CD14-positive monocyte (primary cell): ENCODE results near the gene OR51S1. TPM values are rescaled to one million over a fixed set of nuclear protein-coding genes. Genes with fewer than 3 reads are reported as not detected.
A peak's percentile ranks its signal among the peaks of the same experiment; 100 is the strongest.

Source experiments
- DNase-seq, 3 donors: peaks; one replicate each; pipeline ENCODE4 v3.0.0-alpha.2; 2011 to 2022
- H2AFZ ChIP-seq: 2 replicates; pipeline ENCODE4 v1.6.0; 2012; ENCODE audit warnings: mild to moderate bottlenecking, low read depth, low read length, inconsistent platforms; ENCODE audit not compliant: insufficient read depth, poor library complexity, severe bottlenecking
- H3K27ac ChIP-seq, 2 donors: 1 replicate in 1 of 2; 2 replicates in 1 of 2; pipeline ENCODE4 v1.5.1; 2012 to 2013; ENCODE audit warnings: low read length in 2 of 2, control low read depth in 1 of 2, inconsistent platforms in 1 of 2, low read depth in 1 of 2, mild to moderate bottlenecking in 1 of 2
- H3K27me3 ChIP-seq, 2 donors: one replicate each; pipeline versions ENCODE4 v1.6.0 to v1.6.1; 2011 to 2013; ENCODE audit warnings: low read length in 2 of 2; ENCODE audit not compliant: control insufficient read depth in 2 of 2, insufficient read depth in 2 of 2
- H3K36me3 ChIP-seq, 2 donors: replicated peaks in 1 of 2; 1 replicate in 1 of 2; 2 replicates in 1 of 2; pipeline versions ENCODE4 v1.5.1 to v1.6.1; 2012 to 2013; ENCODE audit warnings: low read length in 2 of 2, control low read depth in 1 of 2, inconsistent platforms in 1 of 2, mild to moderate bottlenecking in 1 of 2; ENCODE audit not compliant: insufficient read depth in 2 of 2, control insufficient read depth in 1 of 2
- H3K4me1 ChIP-seq, 2 donors: 1 replicate in 1 of 2; 2 replicates in 1 of 2; pipeline versions ENCODE4 v1.5.1 to v1.6.1; 2012 to 2013; ENCODE audit warnings: low read length in 2 of 2, control low read depth in 1 of 2, inconsistent platforms in 1 of 2, mild to moderate bottlenecking in 1 of 2, moderate library complexity in 1 of 2; ENCODE audit not compliant: insufficient read depth in 2 of 2, control insufficient read depth in 1 of 2
- H3K4me2 ChIP-seq: replicated peaks from 2 replicates; pipeline ENCODE3; 2012; ENCODE audit warnings: low read length, moderate library complexity, mild to moderate bottlenecking; ENCODE audit not compliant: poor library complexity, severe bottlenecking; ENCODE audit errors: extremely low read depth
- H3K4me3 ChIP-seq, 3 experiments: fragments of 200-600 bp in 1 of 3; sonication (generic) in 1 of 3; replicated peaks in 1 of 3; 1 replicate in 2 of 3; 2 replicates in 1 of 3; pipeline ENCODE4 v1.5.1; 2011 to 2013; ENCODE audit warnings: low read length in 3 of 3, mild to moderate bottlenecking in 3 of 3, control low read depth in 2 of 3, low read depth in 2 of 3, inconsistent platforms in 1 of 3, moderate library complexity in 1 of 3
- H3K79me2 ChIP-seq: 2 replicates; pipeline ENCODE4 v1.6.0; 2012; ENCODE audit warnings: mild to moderate bottlenecking, control low read depth, inconsistent platforms, low read length, moderate library complexity; ENCODE audit not compliant: insufficient read depth
- H3K9ac ChIP-seq: 2 replicates; pipeline ENCODE4 v1.6.0; 2017; ENCODE audit warnings: low read length, mild to moderate bottlenecking; ENCODE audit not compliant: insufficient read depth, poor library complexity, severe bottlenecking
- H3K9me3 ChIP-seq, 2 donors: replicated peaks in 1 of 2; 1 replicate in 1 of 2; 2 replicates in 1 of 2; pipeline versions ENCODE4 v1.5.1 to v1.6.1; 2012 to 2013; ENCODE audit warnings: low read length in 2 of 2, control low read depth in 1 of 2; ENCODE audit not compliant: control insufficient read depth in 1 of 2, insufficient read depth in 1 of 2
- H4K20me1 ChIP-seq: 2 replicates; pipeline ENCODE4 v1.6.0; 2012; ENCODE audit warnings: mild to moderate bottlenecking, low read length, control low read depth, moderate library complexity; ENCODE audit not compliant: insufficient read depth
- H3K27ac Mint-ChIP-seq, 7 donors: one replicate each; pipeline ENCODE4 v1.8.0; 2020; ENCODE audit warnings: mild to moderate bottlenecking in 7 of 7, mixed read lengths in 7 of 7, moderate library complexity in 6 of 7, inconsistent platforms in 2 of 7
- H3K27me3 Mint-ChIP-seq, 3 donors: one replicate each; pipeline ENCODE4 v1.8.0; 2021 to 2022; ENCODE audit warnings: low read depth in 3 of 3, mild to moderate bottlenecking in 3 of 3, mixed read lengths in 3 of 3, moderate library complexity in 3 of 3, inconsistent platforms in 1 of 3
- H3K36me3 Mint-ChIP-seq, 2 donors: one replicate each; pipeline ENCODE4 v1.8.0; 2020; ENCODE audit warnings: mixed read lengths in 2 of 2, inconsistent platforms in 1 of 2, mild to moderate bottlenecking in 1 of 2
- H3K4me1 Mint-ChIP-seq: one replicate; pipeline ENCODE4 v1.8.0; 2020; ENCODE audit warnings: mild to moderate bottlenecking, mixed read lengths
- H3K4me3 Mint-ChIP-seq, 2 donors: one replicate each; pipeline ENCODE4 v1.8.0; 2020; ENCODE audit warnings: mild to moderate bottlenecking in 2 of 2, mixed read lengths in 2 of 2, moderate library complexity in 1 of 2
- H3K9me3 Mint-ChIP-seq, 7 donors: one replicate each; pipeline ENCODE4 v1.8.0; 2020 to 2022; ENCODE audit warnings: mixed read lengths in 7 of 7, mild to moderate bottlenecking in 6 of 7, moderate library complexity in 6 of 7, inconsistent platforms in 2 of 7
- CTCF ChIP-seq: fragments of 200-600 bp; IDR thresholded peaks from one replicate; pipeline ENCODE4 v1.8.0; 2022; ENCODE audit warnings: antibody characterized with exemption, mild to moderate bottlenecking
- WGBS: methylation state at CpG from one replicate; pipeline ENCODE4 v1.1.5; 2013; ENCODE audit warnings: missing lambda C conversion rate; ENCODE audit not compliant: insufficient coverage; 5-methylcytosine and 5-hydroxymethylcytosine counted together
- intact Hi-C, 2 donors: fragments of 100-400 bp; cut with micrococcal nuclease; formaldehyde crosslinking; loops; one replicate each; pipeline versions ENCODE4 v1.15.0 to v1.15.1; 2023
- polyA plus RNA-seq, 3 donors: library from polyadenylated mRNA; depleted of rRNA in 1 of 3; unstranded in 2 of 3; stranded (reverse) in 1 of 3; fragments of 300-500 nt in 2 of 3; fragments of >200 nt in 1 of 3; fragmentation: Illumina TruSeq in 2 of 3; gene quantifications; 1 replicate in 2 of 3; 2 replicates in 1 of 3; pipeline ENCODE4 v1.2.3, GENCODE V29; 2012 to 2021

The OR51S1 gene
- polyA plus RNA-seq, 3 donors: not detected

- Histone ChIP-seq H4K20me1 (no peaks in the 10 kb centered on the region), H3K27me3 (no peaks in the 10 kb centered on the region), H3K4me2 (no peak overlapping the region), H3K36me3 (no peaks in the 10 kb centered on the region), H3K9ac (no peak overlapping the region), H3K79me2 (no peaks in the 10 kb centered on the region), H3K4me1 (no peaks in the 10 kb centered on the region), H3K27ac (no peak overlapping the region), H3K9me3 (no peaks in the 10 kb centered on the region), H3K4me3 (no peak overlapping the region), H2AFZ (no peak overlapping the region)
- Mint-ChIP-seq H3K4me3 (no peak overlapping the region), H3K27ac (peak overlapping the region in 1 of 7 donors; percentile 21), H3K36me3 (no peaks in the 10 kb centered on the region), H3K4me1 (no peaks in the 10 kb centered on the region), H3K9me3 (peaks cover 0 to 2% (median 0%) of the 10 kb centered on the region in 7 donors), H3K27me3 (no peaks in the 10 kb centered on the region)
- no peak for TF ChIP-seq CTCF
- no peak for DNase-seq
- intact Hi-C loops: no loop called here
- WGBS: 91% methylated on average over 1 of the region's 2 CpGs
Measured at GRCh38 chr11:4890279-4890678, 41.3 kb upstream of the OR51S1 start.

GRCh38 chr11:4887591-4887990, 38.6 kb upstream of the OR51S1 start:
- Mint-ChIP-seq H3K36me3 (no peaks in the 10 kb centered on the region), H3K4me1 (no peaks in the 10 kb centered on the region), H3K27me3 (no peaks in the 10 kb centered on the region), H3K27ac (no peak overlapping the region), H3K9me3 (peaks cover 0 to 2% (median 0%) of the 10 kb centered on the region in 7 donors), H3K4me3 (no peak overlapping the region)
- no peak overlapping the region for H3K27ac ChIP-seq
- no peak overlapping the region for H3K9ac ChIP-seq
- intact Hi-C loops: no loop called here
- no CpG with 5 or more reads among the region's 1 CpG for whole genome bisulfite sequencing
- H4K20me1 ChIP-seq: no peaks in the 10 kb centered on the region
- H3K4me2 ChIP-seq: no peak overlapping the region
- no peak for DNase-seq
- no peak for TF ChIP-seq CTCF
- H3K36me3 ChIP-seq: no peaks in the 10 kb centered on the region
- H3K4me3 ChIP-seq: no peak overlapping the region
- H3K4me1 ChIP-seq: no peaks in the 10 kb centered on the region
- H3K79me2 ChIP-seq: no peaks in the 10 kb centered on the region
- H2AFZ ChIP-seq: no peak overlapping the region
- H3K27me3 ChIP-seq: no peaks in the 10 kb centered on the region
- H3K9me3 ChIP-seq: no peaks in the 10 kb centered on the region
